ENCODE data around the gene ZSCAN25. TPM values are rescaled to one million over a fixed set of nuclear protein-coding genes. Genes with fewer than 3 reads are reported as not detected.
"Not testable (repeated sequence)": the region's sequence is repeated elsewhere in the genome, so short reads cannot be mapped to it uniquely, and the experiment has no call there.

ZSCAN25 gene
- total RNA-seq, 4 donors from 2014 or later = 14.6 to 58.7 (median 18.1) TPM

GRCh38 chr7:99628471-99629465, 12.0 kb downstream of the ZSCAN25 start:
- Histone ChIP-seq H3K4me1 (no peaks in the 10 kb centered on the region), H3K9me3 (no peaks in the 10 kb centered on the region), H3K27ac (no peak overlapping the region), H3K27me3 (no peaks in the 10 kb centered on the region), H3K36me3 (peaks cover 0 to 54% (median 16%) of the 10 kb centered on the region in 4 donors), H3K4me3 (no peak overlapping the region)
- in situ Hi-C loops (cut with MboI; ENCODE audit: low pct_ligation_motif_present in 1 of 4, low pct_unique_long_range_greater_than_20kb in 1 of 4, low sequenced_read_pairs in 3 of 4) = no loop called here
- no peak for DNase-seq
- 76 to 87% methylated on average over 6 to 14 of the region's 14 CpGs for WGBS, 2 donors (ENCODE audit: low coverage in 1 of 2)
- TF ChIP-seq EP300 (IDR thresholded peaks at IDR 0.05; ENCODE audit: low read depth) (no peak), CTCF (IDR thresholded peaks at IDR 0.05) (no peak), POLR2AphosphoS5 (IDR thresholded peaks at IDR 0.05) (no peak), POLR2A (IDR thresholded peaks at IDR 0.05) (no peak)
- intact Hi-C loops (cut with DNase I; ENCODE audit: low total_unique reads) = no loop called here

DNA sequence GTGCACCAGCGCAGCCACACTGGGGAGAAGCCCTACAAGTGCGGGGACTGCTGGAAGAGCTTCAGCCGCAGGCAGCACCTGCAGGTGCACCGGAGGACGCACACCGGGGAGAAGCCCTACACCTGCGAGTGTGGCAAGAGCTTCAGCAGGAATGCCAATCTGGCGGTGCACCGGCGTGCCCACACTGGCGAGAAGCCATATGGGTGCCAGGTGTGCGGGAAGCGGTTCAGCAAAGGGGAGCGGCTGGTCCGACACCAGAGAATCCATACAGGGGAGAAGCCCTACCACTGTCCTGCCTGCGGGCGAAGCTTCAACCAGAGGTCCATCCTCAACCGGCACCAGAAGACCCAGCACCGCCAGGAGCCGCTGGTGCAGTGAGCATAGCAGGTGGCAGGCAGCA, 12.9 kb downstream of the ZSCAN25 start:
- in situ Hi-C loops (cut with MboI; ENCODE audit: low pct_ligation_motif_present in 1 of 4, low pct_unique_long_range_greater_than_20kb in 1 of 4, low sequenced_read_pairs in 3 of 4) (no loop called here), intact Hi-C loops (cut with DNase I; ENCODE audit: low total_unique reads) (no loop called here)
- no peak for TF ChIP-seq POLR2AphosphoS5 (IDR thresholded peaks at IDR 0.05)
- no peak for TF ChIP-seq POLR2A (IDR thresholded peaks at IDR 0.05)
- no peak for TF ChIP-seq EP300 (IDR thresholded peaks at IDR 0.05; ENCODE audit: low read depth)
- no peak for TF ChIP-seq CTCF (IDR thresholded peaks at IDR 0.05)
- Histone ChIP-seq H3K9me3 (no peaks in the 10 kb centered on the region), H3K27me3 (no peaks in the 10 kb centered on the region), H3K4me3 (no peak overlapping the region), H3K36me3 (peaks cover 0 to 50% (median 13%) of the 10 kb centered on the region in 4 donors), H3K27ac (no peak overlapping the region), H3K4me1 (no peaks in the 10 kb centered on the region)
- WGBS, 2 donors (ENCODE audit: low coverage in 1 of 2) = 91% methylated on average over 20 of the region's 20 CpGs; no CpG with 5 or more reads in 1 of the 2 donors
- DNase-seq = no peak

DNA sequence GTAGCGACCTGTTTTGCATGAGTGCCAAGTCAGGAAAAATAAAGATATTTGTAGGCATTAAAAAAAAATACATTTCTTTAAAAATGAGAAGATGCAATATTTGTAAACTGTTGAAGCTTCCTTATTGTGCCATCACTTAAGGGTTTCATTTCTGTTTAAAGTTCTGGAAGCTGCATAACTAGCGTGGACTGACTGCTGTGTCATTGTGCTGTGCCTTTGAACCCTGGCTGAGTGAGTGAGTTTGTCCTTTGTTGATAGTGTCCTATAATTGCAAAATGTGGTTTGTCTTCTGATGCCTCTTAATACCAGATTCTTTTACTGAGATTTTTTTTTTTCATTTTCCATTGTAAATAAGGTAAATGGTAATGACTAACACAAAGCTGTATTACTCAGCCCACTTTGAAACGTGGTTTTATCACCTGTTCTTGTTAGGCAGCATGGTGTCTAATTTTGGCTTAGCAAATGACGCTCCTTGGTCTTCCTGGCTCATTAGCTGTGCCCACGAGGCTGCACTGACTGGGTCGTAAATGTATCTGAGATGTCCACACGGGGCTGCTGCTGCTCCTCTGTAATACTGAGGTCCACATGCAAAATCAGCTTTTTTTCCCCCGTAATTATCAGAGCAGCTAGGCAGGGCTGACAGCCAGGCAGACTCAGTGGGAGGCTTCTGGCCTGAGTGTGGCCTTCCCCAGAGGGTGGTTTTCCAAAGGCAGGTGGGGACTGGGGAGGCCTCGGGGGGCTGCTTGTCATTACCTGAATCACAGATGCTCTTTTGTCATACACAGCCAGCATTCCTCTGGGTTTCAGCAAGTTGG, 14.8 kb downstream of the ZSCAN25 start:
- no peaks in the 10 kb centered on the region for H3K27me3 ChIP-seq
- in situ Hi-C loops (cut with MboI; ENCODE audit: low pct_ligation_motif_present in 1 of 4, low pct_unique_long_range_greater_than_20kb in 1 of 4, low sequenced_read_pairs in 3 of 4) (no loop called here), intact Hi-C loops (cut with DNase I; ENCODE audit: low total_unique reads) (no loop called here)
- H3K27ac ChIP-seq = no peak overlapping the region
- H3K4me3 ChIP-seq = no peak overlapping the region
- H3K9me3 ChIP-seq = no peaks in the 10 kb centered on the region
- no peaks in the 10 kb centered on the region for H3K4me1 ChIP-seq
- no peak for DNase-seq
- TF ChIP-seq CTCF (IDR thresholded peaks at IDR 0.05) (no peak), POLR2A (IDR thresholded peaks at IDR 0.05) (no peak)
- 55 to 73% methylated on average over 4 to 9 of the region's 9 CpGs for WGBS, 2 donors (ENCODE audit: low coverage in 1 of 2)
- peaks cover 0 to 34% (median 4%) of the 10 kb centered on the region in 4 donors for H3K36me3 ChIP-seq

DNA sequence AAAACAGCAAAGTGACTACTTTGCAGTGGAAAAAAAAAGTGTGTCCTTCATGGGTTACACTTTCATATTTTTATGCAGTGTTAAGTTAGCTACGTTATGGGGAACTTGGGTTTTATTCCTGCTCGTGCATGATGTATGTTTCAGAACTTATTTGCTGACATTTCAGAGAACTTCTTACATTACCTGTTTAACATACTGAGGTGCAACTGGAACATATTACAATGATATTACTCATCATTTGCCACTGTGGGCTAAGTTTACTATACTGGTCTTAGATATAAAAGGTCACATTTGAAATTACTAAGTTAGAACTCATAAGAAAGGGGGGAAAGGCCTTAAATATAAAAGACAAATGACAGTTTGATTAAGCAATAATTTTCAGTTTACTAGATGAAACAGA, 20.7 kb downstream of the ZSCAN25 start:
- H3K4me3 ChIP-seq; DNase-seq; in situ Hi-C loops (cut with MboI; ENCODE audit: low pct_ligation_motif_present in 1 of 4, low pct_unique_long_range_greater_than_20kb in 1 of 4, low sequenced_read_pairs in 3 of 4); H3K4me1 ChIP-seq; H3K36me3 ChIP-seq; H3K27ac ChIP-seq; H3K9me3 ChIP-seq; intact Hi-C loops (cut with DNase I; ENCODE audit: low total_unique reads); H3K27me3 ChIP-seq: not testable (repeated sequence)
- 79 to 82% methylated on average over 2 of the region's 2 CpGs for WGBS, 2 donors (ENCODE audit: low coverage in 1 of 2)

Measured in transverse colon (tissue), 4 donors.